GM10847 (cell line): ENCODE results near the gene PCGF3.

Experiments used
- POLR2A ChIP-seq: IDR thresholded peaks from 2 replicates; pipeline ENCODE4 v1.6.1; 2011; ENCODE audit not compliant: insufficient read length; ENCODE audit errors: extremely low read depth

The PCGF3 gene

DNA sequence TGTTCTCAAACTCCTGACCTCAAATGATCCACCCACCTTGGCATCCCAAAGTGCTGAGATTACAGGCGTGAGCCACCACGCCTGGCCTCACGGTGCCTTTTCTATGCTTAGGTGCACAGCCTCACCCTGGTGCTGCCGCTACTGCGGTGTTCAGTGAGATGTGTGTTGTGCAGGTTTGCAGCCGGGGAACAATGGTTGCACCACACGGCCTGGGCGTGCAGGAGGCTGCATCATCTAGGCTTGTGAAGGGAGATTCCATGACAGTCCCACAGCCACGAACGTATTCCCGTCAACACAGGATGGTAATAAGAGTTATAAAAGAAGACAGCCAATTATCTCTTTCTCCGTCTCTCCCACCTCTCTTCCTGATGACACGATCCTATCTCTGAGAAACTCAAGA lies 98.3 kb downstream of the PCGF3 start:
- TF ChIP-seq POLR2A: no peak

DNA sequence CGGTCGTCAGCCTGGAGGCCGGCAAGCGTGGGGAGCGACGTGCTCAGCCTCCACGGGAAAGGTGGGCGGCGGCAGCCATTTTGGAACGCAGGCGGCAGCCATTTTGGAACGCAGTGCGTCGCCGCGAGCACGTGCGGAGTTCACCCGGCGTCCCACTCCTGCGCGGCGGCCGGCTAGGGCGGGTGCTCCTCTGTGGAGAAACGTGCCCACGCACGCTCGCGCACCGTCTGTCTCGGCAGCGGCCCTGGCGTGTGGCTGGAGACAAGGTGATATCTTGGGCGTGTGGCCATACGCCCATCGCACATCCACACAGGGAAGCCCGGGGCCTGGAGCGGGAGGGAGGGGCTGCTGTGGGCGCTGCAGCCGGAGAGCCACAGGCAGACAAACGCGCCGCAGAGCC lies 99.2 kb downstream of the PCGF3 start:
- TF ChIP-seq POLR2A: no peak

DNA sequence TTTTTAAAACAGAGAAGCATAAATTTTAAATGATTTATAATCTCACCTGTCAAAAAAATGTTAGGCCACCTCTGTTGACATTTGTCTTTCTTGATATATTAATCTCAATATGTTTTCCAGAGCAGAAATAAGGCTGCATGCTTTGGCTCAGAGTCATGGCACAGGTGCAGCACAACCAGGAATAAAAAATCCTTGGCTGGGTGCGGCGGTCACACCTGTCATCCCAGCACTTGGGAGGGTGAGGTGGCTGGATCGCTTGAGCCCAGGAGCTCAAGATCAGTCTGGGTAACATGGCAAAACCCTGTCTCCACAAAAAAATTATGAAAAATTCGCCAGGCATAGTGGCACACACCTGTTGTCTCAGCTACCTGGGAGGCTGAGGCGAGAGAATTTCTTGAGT lies 102.2 kb downstream of the PCGF3 start:
- TF ChIP-seq POLR2A: no peak

DNA sequence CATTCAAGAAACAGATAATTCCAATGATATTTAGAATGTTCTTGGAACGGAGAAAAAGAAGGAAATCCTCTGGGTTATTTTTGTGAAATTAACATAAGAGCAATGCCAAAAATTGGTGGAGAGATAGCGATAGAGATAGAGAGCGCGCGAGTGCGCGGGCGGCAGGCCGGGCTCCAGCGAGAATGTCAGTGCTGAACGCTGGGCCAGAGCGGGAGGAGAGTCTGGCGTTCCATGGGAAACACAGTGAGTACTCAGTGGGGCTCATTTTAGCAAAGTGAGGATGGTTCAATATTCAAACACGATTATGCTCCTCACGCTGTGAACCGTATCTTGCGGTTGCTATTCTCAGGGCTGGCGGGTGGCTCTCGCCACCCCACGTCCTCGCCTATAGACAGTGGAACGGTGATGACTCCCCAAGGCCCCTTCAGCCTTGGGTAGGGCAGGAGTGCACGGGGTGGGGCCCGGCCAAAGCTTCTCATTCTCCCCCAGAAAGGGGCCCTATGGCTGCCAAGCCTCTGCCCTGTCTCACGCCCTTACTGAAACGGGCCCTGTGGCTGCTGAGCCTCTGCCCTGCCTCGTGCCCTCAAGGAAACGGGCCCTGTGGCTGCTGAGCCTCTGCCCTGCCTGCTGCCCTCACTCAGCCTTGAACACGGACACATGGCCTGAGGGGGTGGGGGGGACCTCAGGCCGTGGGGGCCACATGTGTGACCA lies 103.4 kb downstream of the PCGF3 start:
- no peak for TF ChIP-seq POLR2A

DNA sequence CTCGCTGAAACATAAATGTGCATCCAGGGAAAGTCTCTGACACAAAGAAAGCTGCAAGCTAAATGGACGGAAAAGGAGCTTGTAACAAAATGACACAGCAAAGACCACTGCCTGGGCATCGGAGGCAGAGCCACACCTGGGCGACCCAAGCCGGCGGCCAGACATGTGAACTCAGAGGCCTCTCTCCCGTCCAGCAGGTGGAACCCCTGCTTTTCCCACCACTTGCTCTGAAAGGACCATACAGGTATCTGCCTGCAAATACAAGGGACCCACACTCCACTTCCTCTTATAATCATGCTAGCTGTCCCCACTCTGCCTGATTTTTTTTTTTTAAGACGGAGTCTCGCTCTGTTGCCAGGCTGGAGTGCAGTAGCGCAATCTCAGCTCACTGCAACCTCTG lies 108.3 kb downstream of the PCGF3 start:
- no peak for TF ChIP-seq POLR2A

DNA sequence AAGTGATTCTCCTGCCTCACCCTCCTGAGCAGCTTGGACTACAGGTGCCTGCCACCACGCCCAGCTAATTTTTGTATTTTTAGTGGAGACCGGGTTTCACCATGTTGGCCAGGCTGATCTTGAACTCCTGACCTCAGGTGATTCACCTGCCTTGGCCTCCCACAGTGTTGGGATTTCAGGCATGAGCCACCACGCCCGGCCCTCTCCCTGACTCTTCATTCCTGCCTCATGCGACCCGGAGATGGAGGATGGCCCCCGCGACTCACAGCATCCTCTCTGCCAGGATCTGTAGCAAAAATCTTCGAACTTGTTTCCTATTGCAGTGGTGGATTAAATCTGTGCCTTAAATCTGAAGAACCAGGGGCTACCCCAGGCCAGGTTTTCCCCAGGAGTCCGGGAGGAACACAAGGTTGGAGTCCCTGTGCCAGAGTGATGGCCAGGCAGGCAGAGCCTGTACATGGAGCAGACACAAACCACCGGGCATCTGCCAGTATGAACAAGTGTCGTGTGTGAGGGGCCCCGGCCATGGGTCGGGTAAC lies 108.7 kb downstream of the PCGF3 start:
- TF ChIP-seq POLR2A: no peak

DNA sequence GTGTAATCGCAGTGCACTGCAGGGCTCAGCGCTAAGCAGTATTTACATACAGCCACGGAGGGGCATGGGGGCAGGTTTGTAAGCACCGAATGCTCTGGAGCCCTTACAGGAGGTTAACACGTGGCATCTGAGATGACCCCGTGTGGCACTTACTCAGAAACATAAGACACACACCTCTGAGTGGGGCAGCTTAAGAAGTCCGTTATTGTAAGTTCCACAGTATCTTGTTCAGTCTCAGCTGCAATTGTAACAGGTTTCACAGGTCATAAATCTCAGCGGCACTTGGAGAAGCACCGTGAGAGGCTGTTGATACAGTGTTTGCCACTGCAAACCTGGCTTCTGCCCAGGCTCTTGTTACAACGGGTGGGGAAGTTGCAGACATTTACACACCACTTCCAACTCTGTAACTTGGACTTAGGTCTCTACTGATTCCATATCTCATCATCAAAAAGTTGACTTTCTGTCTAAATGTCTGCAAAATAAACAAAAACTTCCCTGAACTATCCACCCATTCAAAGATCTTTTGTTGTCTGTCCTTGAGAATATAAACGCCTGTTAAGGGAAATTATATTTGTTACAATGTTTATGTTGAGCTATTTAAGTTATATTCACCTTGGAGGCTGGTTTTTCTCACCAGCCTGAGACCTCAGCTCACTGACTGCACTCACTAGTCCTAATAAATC lies 110.0 kb downstream of the PCGF3 start:
- no peak for TF ChIP-seq POLR2A

DNA sequence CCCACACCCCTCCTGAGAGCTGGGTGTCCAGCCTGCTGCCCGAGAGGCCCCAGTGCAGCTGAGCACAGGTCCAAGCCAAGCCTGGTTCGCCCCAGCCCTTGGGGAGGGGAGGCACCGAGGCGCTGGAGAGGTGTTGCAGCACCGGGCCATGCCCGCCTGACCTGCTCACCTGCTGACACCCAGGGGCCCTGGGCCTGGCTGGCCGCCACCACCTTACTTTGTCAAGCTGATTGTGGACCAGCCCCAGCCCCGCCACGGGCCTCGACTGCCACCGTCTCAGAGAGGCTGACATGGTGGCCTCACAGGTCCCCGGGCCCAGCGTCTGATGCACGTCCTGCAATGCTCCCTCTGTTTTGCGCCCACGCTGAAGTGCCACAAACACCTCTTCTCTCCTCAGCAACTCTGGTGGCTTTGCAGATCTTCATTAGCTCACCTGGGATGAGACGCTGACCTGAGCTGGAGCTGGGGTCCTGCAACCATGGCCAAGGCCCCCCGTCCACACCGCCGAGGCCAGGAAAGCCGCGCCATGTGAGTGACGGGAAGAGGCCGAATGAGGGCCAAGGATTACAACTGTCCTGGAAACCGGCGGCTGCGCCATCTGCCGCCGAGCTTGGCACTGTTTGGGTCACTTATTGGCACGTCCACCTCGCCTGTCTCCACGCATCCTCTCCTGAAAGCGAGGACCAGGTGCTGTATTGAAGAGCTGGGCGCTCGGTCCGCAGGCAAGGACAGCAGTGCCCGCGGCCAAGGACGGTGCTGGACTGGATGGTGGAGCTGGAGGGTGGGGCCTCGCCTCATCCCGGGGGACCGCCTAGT lies 112.7 kb downstream of the PCGF3 start:
- TF ChIP-seq POLR2A: no peak

DNA sequence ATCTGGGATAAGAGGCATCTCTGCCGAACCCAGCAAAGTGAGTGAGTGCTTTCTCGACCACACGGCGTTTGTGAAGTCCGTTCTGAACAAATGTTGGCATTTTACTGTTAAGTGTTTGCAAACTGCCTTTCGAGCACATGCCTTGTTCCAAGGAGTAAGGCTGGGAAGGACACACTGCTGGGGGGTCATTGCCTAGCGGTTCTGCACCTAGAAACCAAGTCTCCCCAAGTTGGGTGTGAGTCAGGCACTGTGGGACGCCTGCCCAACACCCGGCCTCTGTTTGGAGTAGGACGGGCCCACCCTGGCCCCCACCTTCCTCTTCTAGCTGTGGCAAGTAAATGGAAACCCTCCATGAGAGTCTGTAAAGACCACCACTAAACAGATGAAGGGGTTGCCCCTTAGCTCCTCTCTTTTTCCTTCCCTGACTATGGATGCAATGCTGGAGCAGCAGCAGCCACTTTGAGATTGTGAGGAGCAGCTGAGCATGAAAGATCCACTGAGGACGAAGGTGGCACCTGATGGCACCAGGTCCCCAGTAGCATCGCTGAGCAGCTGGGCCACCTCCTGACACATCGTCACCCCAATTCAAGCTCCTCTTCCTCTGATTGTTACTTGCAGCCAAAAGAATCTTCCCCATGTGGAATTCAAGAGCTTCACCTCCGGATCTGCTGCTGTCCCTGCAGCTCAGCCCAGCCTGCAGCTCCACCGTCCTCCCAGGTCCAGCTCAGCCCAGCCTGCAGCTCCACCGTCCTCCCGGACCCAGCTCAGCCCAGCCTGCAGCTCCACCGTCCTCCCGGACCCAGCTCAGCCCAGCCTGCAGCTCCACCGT lies 114.0 kb downstream of the PCGF3 start:
- no peak for TF ChIP-seq POLR2A
